ENCODE data around the gene RIT2.

Gene RIT2

DNA sequence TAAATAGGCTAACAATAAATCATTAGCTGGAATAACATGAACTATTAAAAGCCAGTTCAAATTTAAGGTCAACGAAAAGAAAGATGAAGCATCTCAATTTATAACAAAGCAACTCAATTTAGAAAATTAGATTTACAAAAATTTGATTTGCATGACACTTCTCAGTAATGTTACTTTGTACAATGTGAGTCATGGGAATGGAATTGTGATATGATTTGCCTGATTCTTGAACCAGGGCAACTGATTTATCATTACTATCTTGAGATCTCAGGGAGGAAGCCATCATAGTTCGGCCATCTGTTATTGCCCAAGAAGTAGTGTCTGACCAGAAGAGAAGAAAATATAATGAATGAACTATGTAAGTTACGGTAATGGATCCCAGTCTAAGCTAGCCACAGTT, 193.1 kb downstream of the RIT2 start:
- no peak for DNase-seq

DNA sequence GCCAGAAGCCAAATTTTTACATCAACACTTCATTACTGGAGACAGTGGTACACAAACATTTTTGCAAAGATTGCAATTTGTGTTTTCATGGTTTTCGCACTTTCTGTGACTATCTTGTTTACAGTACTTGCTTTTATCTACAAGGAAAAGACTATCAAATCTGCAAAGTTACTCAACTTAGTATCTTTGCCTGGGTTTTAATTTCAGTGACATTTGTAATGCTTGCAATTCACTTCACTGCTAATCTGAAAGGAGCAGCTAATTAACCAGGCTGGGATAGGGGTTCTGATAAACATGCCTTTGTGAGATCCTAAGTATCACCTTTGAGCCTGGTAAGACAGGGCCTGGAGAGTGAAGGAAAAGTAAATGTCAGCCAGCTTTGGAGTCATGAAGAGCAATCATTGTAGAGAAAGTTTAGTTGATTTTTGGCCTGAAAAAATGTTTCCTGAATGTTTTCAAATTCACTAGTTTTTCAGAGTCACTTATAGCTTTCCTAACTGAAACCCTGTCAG, 194.2 kb downstream of the RIT2 start:
- no peak for DNase-seq

DNA sequence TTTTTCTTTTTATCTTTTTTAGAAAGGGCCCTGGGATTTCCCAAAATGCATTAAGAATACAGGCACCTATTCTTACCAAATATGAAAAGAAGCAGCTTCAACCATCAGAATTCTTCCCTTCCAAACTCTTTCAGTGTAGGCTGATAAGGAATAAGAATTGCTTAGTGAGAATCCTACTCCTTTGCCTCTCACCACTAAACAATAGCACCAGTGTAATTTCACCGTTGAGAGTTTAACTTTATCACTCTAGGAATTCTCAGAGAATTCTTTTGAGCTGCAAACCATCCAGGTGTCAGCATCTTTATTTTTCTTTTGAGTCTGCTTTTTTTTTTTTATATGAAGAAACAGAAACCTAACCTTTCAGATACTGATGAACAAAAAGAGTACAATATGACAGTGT, 194.9 kb downstream of the RIT2 start:
- no peak for DNase-seq

DNA sequence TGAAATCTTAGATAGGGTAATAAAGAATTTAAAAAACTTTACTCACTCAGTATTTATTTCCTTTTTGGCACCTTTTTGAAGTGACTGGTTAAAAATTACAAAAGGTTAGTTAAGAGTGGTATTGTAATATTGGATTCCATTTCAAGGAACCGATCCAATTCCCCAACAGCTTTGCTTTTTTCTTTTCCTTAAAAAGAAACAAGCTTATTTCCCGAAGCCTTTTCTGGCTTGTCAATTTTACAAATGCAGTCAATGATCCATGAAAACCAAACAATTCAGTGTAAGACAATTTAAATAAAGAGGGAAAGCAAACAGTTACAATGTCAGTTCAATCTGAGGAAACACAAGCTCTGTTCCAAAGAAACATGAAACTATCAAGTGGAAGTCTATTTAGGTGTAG, 200.2 kb downstream of the RIT2 start:
- DNase-seq: no peak

- no peak for DNase-seq
Measured at GRCh38 chr18:42914476-42914875, 201.0 kb downstream of the RIT2 start.

DNA sequence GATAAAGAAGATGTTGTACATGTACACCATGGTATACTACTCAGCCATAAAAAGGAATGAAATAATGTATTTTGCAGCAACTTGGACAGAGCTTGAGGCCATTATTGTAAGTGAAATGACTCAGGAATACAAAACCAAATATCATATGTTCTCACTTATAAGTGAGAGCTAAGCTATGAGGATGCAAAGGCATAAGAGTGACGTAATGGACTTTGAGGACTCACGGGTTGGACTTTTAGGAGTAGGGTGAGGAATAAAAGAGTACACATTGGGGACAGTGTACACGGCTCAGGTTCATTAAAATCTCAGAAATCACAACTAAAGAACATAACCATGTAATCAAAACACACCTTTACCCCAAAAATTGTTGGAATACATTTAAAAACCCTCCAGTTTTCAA, 206.4 kb downstream of the RIT2 start:
- DNase-seq: no peak

GRCh38 chr18:42906761-42907160, 208.7 kb downstream of the RIT2 start:
- no peak for DNase-seq

GRCh38 chr18:42901161-42901560, 214.3 kb downstream of the RIT2 start:
- no peak for DNase-seq

DNA sequence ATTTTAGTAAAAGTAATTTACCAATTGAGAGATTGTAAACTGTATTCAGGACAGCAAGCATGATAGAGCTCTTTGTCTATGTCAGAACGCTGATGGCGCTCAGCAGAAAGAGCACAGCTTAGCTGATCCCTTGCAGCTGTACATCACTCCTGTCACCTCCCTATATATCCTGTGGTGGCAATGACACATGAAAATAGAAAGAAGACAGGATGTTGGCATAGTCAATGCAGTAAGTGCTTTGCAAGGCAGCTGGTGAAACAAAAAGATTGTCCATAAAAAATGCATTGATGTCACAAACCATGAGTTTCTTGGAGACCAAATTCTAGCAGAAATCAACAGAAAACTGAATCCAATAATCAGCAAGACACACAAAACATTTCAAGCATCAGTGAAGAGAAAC, 221.5 kb downstream of the RIT2 start:
- no peak for DNase-seq

GRCh38 chr18:42892181-42892580, 223.3 kb downstream of the RIT2 start:
- DNase-seq: no peak

GRCh38 chr18:42891705-42892104, 223.8 kb downstream of the RIT2 start:
- DNase-seq: no peak

DNA sequence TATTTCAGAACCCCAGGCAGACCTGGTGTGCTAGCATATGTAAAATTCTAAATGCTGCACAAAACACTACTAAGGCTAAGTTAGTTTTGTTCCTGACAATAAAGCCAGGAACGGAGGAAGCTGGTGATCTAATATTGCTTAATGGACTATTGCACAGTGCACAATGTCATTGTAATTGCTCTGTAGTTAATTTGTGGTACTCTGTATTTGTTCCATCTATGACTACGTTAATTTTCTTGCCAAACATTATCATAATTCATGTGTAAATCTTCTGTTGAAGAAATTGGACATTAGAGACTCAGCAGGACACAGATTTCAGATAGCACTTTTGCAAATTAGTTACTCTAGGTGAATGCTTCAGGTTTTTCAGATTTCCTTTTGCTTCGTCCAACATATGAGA, 232.3 kb downstream of the RIT2 start:
- no peak for DNase-seq

DNA sequence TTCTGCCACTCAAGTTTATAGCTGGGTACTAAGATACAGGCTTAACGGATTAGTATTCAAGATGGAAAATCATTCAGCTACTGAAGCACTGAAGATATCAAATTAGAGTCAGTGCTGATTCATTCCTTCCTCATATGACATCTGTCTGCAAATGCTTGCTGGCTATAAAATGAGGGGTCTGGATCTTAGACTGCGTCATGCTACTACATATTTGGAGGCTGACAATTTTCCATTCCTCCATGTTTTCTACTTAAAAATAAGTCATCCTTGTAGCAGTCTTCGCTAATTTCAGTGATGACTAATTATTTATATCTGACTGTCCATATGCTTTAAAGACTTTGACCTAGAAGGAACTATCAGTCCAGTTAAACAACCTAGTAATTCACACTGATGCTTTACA, 233.4 kb downstream of the RIT2 start:
- no peak for DNase-seq

DNA sequence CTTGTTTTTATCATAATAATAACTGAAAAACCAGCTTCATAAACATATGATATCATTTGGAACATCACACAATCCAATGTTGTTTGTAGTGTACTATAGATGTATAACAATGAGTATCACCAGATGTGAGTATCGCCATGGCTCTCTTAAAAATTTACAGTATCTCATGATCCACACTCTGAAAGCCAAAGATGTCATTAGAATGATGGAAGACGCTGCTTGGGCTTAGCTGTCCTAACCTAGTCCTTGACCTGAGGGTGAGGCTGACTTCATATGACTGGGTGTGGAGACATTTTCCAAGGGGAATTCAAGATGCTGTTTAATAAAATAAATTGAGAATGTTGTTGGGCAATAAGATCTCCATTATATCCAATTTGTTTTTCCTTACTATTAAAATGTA, 242.6 kb downstream of the RIT2 start:
- DNase-seq: no peak

- DNase-seq: no peak
Measured at GRCh38 chr18:42864876-42865275, 250.6 kb downstream of the RIT2 start.

GRCh38 chr18:42861271-42861670, 254.2 kb downstream of the RIT2 start:
- DNase-seq: no peak

GRCh38 chr18:42860548-42860947, 254.9 kb downstream of the RIT2 start:
- no peak for DNase-seq

DNA sequence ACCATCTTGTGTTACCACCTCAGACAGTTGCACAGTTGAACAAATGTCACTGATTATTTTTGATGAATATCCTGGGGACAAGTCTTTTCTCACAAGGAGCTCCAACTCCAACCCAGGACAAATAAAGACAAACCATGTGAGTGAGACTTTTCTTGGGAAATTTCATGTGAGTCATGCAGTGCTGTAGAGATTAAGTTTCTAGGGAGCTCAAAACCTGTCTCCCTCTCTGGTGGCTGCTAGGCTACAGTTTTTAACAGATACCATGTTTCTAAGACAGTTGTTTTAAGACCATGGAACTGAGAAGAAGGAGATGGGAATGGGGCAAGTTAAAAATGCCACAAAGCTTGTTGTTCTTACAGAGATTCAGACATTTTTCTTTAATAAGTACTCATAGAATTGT, 255.5 kb downstream of the RIT2 start:
- DNase-seq: no peak

- DNase-seq: no peak
Measured at GRCh38 chr18:42854558-42854957, 260.9 kb downstream of the RIT2 start.

- no peak for DNase-seq
Measured at GRCh38 chr18:42850174-42851083, 265.1 kb downstream of the RIT2 start.

DNA sequence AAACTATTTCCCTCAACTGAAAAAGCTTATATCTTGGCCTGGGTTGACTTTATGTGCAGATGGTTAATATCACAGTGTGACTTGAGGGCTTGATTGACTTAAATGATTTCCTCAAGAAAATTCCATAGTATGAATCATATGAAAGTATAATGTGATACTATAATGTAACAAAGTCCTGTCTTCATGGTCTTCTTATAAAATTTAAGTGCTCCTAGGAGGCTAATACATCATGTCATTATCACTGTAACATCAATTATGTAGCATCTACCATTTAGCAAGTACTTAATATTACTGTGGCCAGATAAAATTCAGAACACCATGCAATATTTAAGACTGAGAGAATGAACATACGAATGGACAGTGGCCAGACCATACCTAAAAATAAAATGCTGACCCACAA, 276.1 kb downstream of the RIT2 start:
- no peak for DNase-seq

- DNase-seq: no peak
Measured at GRCh38 chr18:42838546-42839145, 276.8 kb downstream of the RIT2 start.

DNA sequence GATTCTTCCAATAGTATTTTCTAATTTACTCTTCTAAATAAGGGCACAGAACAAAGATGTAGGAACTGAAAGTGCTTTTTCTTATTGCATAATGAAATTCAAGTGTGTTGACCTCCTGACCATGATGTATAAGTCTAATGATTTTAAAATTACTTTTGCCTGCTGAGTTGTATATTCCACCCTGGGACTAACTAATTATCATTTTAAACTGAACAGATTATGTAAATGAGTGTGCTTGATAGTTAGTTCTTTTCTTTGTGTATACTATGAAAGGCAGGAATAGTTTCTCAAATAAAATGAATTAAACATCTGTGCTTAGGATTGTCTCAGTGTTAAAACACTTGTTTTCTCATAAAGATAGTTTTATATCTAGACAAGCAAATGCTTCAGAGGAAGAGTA, 284.5 kb downstream of the RIT2 start:
- no peak for DNase-seq

DNA sequence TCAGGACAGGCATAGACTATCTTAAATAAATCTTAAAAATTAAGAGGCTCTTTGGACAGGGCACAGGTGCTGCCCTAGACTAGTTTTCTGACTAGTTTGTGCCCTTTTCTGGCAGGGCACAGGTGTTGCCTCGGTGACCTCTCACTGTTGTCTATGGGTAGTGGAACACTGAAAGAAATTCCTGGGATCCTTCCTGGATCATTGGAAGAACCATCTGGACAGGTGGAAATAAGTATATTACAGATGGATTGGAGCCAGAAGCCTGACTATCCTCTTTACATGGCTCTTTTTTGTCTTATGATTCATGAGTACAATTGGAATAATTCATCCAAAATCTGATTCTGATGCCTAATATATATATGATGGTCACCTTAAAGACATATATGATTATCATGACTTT, 286.6 kb downstream of the RIT2 start:
- DNase-seq: no peak

GRCh38 chr18:42824178-42824577, 291.3 kb downstream of the RIT2 start:
- DNase-seq: no peak
